Measurements from ENCODE around the gene CDC14A.

Gene CDC14A

GRCh38 chr1:100306735-100307313 lies 45.5 kb upstream of the CDC14A start:
- ChIA-PET CTCF (no interaction called here), POLR2A (no interaction called here)
- TF ChIP-seq PKNOX1 (IDR thresholded peaks at IDR 0.05) (no peak), FOXA1 (IDR thresholded peaks at IDR 0.05) (no peak), TARDBP (IDR thresholded peaks at IDR 0.05) (no peak)
- DNase-seq (ENCODE audit: extremely low spot score), result no peak

- CTCF ChIA-PET, result no interaction called here
- TF ChIP-seq SUZ12 (IDR thresholded peaks at IDR 0.05) (no peak), ARNT (IDR thresholded peaks at IDR 0.05) (no peak)
- DNase-seq (ENCODE audit: extremely low spot score), result no peak
- POLR2A ChIA-PET, result no interaction called here
Measured at GRCh38 chr1:100308777-100309176, 43.5 kb upstream of the CDC14A start.

- POLR2A ChIA-PET, result no interaction called here
- CTCF ChIA-PET, result no interaction called here
- no peak for DNase-seq (ENCODE audit: extremely low spot score)
- TF ChIP-seq FOXA1 (IDR thresholded peaks at IDR 0.05) (no peak), SUZ12 (IDR thresholded peaks at IDR 0.05) (no peak), CTBP1 (IDR thresholded peaks at IDR 0.05; ENCODE audit: borderline replicate concordance) (no peak), ARNT (IDR thresholded peaks at IDR 0.05) (no peak), ELF4 (IDR thresholded peaks at IDR 0.05) (no peak), NFRKB (IDR thresholded peaks at IDR 0.05) (no peak), LEF1 (IDR thresholded peaks at IDR 0.05; ENCODE audit: borderline replicate concordance) (no peak), PKNOX1 (IDR thresholded peaks at IDR 0.05) (no peak), FOXM1 (IDR thresholded peaks at IDR 0.05; ENCODE audit: borderline replicate concordance) (no peak), ZNF384 (IDR thresholded peaks at IDR 0.05) (no peak), BHLHE40 (IDR thresholded peaks at IDR 0.05; ENCODE audit: borderline replicate concordance) (no peak), TARDBP (IDR thresholded peaks at IDR 0.05) (no peak), FOXK2 (IDR thresholded peaks at IDR 0.05) (no peak)
Measured at GRCh38 chr1:100309863-100310262, 42.4 kb upstream of the CDC14A start.

GRCh38 chr1:100313382-100313781 lies 38.9 kb upstream of the CDC14A start:
- DNase-seq (ENCODE audit: extremely low spot score), result no peak
- ChIA-PET CTCF (no interaction called here), POLR2A (no interaction called here)
- TF ChIP-seq TARDBP (IDR thresholded peaks at IDR 0.05) (no peak), NFRKB (IDR thresholded peaks at IDR 0.05) (no peak), LEF1 (IDR thresholded peaks at IDR 0.05; ENCODE audit: borderline replicate concordance) (no peak)

- no peak for DNase-seq (ENCODE audit: extremely low spot score)
- POLR2A ChIA-PET, result no interaction called here
- TF ChIP-seq TARDBP (IDR thresholded peaks at IDR 0.05) (no peak), NFRKB (IDR thresholded peaks at IDR 0.05) (no peak), LEF1 (IDR thresholded peaks at IDR 0.05; ENCODE audit: borderline replicate concordance) (no peak), FOXA1 (IDR thresholded peaks at IDR 0.05) (no peak), L3MBTL2 (conservative IDR thresholded peaks at IDR 0.05) (no peak), BHLHE40 (IDR thresholded peaks at IDR 0.05; ENCODE audit: borderline replicate concordance) (no peak), ARNT (IDR thresholded peaks at IDR 0.05) (no peak), PKNOX1 (IDR thresholded peaks at IDR 0.05) (no peak), HDGF (IDR thresholded peaks at IDR 0.05; ENCODE audit: borderline replicate concordance) (no peak), FOXK2 (IDR thresholded peaks at IDR 0.05) (no peak)
- CTCF ChIA-PET, result no interaction called here
Measured at GRCh38 chr1:100316622-100317021, 35.7 kb upstream of the CDC14A start.

GRCh38 chr1:100320311-100321099 lies 31.8 kb upstream of the CDC14A start:
- CTCF ChIA-PET, result no interaction called here
- POLR2A ChIA-PET, result no interaction called here
- no peak for TF ChIP-seq CTBP1 (IDR thresholded peaks at IDR 0.05; ENCODE audit: borderline replicate concordance)
- TF ChIP-seq TARDBP (IDR thresholded peaks at IDR 0.05), result no peak
- no peak for TF ChIP-seq L3MBTL2 (conservative IDR thresholded peaks at IDR 0.05)
- TF ChIP-seq FOXA1 (IDR thresholded peaks at IDR 0.05), result no peak
- TF ChIP-seq NFRKB (IDR thresholded peaks at IDR 0.05), result no peak
- no peak for TF ChIP-seq ARNT (IDR thresholded peaks at IDR 0.05)
- TF ChIP-seq LEF1 (IDR thresholded peaks at IDR 0.05; ENCODE audit: borderline replicate concordance), result no peak
- no peak for TF ChIP-seq PKNOX1 (IDR thresholded peaks at IDR 0.05)
- no peak for TF ChIP-seq FOXM1 (IDR thresholded peaks at IDR 0.05; ENCODE audit: borderline replicate concordance)
- no peak for DNase-seq (ENCODE audit: extremely low spot score)

- TF ChIP-seq CTBP1 (IDR thresholded peaks at IDR 0.05; ENCODE audit: borderline replicate concordance) (no peak), L3MBTL2 (conservative IDR thresholded peaks at IDR 0.05) (no peak), ZNF384 (IDR thresholded peaks at IDR 0.05) (no peak), FOXA1 (IDR thresholded peaks at IDR 0.05) (no peak), HDGF (IDR thresholded peaks at IDR 0.05; ENCODE audit: borderline replicate concordance) (no peak), PKNOX1 (IDR thresholded peaks at IDR 0.05) (no peak), FOXM1 (IDR thresholded peaks at IDR 0.05; ENCODE audit: borderline replicate concordance) (no peak), SP1 (IDR thresholded peaks at IDR 0.05) (no peak), ARNT (IDR thresholded peaks at IDR 0.05) (no peak), NFRKB (IDR thresholded peaks at IDR 0.05) (no peak), BHLHE40 (IDR thresholded peaks at IDR 0.05; ENCODE audit: borderline replicate concordance) (no peak), ELF4 (IDR thresholded peaks at IDR 0.05) (no peak)
- ChIA-PET CTCF (no interaction called here), POLR2A (no interaction called here)
- no peak for DNase-seq (ENCODE audit: extremely low spot score)
Measured at GRCh38 chr1:100321100-100321493, 31.2 kb upstream of the CDC14A start.

All from HEK293T (cell line).